HFF-Myc (cell line): Measurements from ENCODE around the gene ABHD14A.

Experiments used
- DNase-seq: peaks from one replicate; pipeline ENCODE4 v3.0.0-alpha.2; 2011; ENCODE audit warnings: low read depth; ENCODE audit errors: extremely low read depth
- H3K4me3 ChIP-seq: replicated peaks from 2 replicates; pipeline ENCODE4 v1.5.1; 2011; ENCODE audit warnings: low read depth, mild to moderate bottlenecking, control low read depth, low read length
- TF ChIP-seq, protein P1 (sequence below): IDR thresholded peaks from 2 replicates; pipeline ENCODE4 v1.5.1; 2012; ENCODE audit warnings: mild to moderate bottlenecking, low read depth, low read length, control low read depth; ENCODE audit errors: missing control alignments

ABHD14A gene

DNA sequence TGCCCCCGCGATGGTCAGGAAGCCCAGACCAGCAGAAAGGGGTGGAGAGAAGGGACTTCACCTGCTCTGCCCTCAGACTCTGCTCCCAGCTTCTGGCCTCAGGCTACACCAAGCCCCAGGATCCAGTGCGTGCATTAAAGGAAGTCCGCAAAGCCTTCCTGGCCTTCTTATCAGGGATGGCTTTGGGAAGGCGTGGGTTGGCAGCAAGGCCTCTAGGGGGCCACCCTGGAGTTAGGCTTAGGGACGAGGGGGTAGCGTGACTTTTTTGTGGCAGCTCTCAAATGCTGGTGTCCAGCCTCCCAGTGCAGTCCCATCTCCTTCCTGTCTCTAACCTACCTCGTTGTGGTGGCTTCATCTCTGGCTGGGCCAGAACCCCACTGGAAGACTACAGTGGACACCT is 39.7 kb downstream of the ABHD14A start:
- no peak for DNase-seq
- TF ChIP-seq, protein P1, sequence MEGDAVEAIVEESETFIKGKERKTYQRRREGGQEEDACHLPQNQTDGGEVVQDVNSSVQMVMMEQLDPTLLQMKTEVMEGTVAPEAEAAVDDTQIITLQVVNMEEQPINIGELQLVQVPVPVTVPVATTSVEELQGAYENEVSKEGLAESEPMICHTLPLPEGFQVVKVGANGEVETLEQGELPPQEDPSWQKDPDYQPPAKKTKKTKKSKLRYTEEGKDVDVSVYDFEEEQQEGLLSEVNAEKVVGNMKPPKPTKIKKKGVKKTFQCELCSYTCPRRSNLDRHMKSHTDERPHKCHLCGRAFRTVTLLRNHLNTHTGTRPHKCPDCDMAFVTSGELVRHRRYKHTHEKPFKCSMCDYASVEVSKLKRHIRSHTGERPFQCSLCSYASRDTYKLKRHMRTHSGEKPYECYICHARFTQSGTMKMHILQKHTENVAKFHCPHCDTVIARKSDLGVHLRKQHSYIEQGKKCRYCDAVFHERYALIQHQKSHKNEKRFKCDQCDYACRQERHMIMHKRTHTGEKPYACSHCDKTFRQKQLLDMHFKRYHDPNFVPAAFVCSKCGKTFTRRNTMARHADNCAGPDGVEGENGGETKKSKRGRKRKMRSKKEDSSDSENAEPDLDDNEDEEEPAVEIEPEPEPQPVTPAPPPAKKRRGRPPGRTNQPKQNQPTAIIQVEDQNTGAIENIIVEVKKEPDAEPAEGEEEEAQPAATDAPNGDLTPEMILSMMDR, result peak; percentile 56
- H3K4me3 ChIP-seq, result no peak overlapping the region

DNA sequence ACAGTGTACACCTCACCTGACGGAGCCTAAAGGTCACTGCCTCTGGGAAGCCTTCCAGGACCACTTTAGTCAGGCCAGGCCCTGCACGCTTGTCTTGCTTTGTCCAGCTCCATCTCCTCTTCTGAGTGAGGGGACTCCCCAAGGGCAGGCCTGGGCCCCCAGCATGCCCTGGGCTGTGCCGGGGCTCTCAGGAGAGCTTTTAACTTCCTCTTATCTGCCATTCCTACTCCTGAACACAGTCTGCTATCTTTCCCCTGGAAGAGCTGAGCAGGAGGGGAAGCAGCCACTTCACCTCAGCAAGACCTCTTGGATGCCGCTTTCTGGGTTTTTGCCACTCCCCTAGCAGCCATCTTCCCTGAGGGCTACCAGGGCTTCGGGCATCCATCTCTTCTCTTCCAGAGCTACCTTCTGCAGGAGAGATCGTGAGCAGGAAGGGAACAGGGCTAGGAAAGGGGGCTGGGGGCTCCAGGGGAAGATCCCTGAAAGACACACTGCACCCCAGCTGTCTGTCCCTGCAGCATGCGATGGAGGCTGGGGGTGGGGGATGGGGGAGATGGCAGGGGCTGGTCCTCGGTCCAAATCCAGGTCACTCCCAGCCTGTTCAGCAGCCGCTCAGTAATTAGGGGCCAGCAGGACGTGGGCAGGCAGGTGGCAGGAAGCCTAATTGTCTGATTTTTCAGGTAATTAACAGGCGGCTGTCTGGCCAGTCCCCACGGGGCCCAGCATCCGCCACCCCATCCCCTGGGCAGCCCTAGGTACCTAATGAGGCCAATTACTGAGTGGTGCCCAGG is 40.8 kb downstream of the ABHD14A start:
- TF ChIP-seq, protein P1, result no peak
- DNase-seq, result no peak

DNA sequence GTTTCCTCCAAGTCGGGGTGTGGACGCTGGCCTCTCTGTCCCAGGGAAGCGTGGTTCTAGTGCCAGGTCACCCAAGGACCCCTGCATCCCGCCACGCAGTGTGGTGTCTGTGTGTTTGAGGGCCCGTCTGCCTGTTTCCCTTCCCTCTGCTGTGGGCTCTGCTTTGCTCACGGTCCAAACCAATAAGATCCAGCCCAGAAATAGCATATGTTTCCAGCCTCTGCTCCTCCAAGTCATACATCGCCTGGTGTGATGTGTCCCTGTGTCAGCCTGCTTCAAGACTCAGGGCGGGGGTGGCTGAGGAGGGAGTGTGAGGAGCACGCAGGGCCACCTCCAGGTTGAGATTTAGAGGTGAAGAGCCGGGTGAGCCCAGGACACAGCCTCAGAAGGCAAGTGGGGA is 42.7 kb downstream of the ABHD14A start:
- TF ChIP-seq, protein P1, result no peak
- H3K4me3 ChIP-seq, result no peak overlapping the region

More for the DNA sequence above, 40.8 kb downstream of the ABHD14A start:
- no peak overlapping the region for H3K4me3 ChIP-seq

DNA sequence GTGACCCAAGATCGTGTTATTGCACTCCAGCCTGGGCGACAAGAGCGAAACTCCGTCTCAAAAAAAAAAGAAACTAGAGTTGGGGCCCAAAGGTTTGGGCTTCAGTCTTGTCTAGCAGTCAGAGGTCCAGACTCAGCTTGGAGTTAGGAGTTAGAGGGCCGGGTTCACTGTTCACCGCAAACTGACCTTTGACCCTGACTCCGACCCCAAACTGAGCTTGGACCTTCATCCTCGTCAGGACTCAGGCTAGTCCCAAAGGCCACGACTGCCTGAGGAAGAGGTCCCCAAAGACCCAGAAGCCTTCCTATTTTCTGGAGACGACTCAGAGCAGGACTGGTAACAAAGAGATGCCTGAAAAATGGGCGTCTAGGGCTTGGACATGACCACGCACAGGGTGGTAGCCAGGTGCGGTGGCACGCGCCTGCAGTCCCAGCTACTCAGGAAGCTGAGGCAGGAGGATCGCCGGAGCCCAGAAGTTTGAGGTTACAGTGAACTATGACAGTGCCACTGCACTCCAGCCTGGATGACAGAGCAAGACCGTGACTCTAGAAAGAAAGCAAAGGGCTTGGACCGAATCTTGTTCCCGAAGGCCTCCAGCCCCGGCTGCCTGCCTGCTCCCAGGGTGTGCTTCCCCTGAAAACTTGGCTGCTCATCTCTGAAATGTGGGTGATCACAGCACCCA is 43.6 kb downstream of the ABHD14A start:
- DNase-seq, result no peak
- no peak overlapping the region for H3K4me3 ChIP-seq
- TF ChIP-seq, protein P1, result no peak

More for the DNA sequence above, 42.7 kb downstream of the ABHD14A start:
- DNase-seq, result no peak

DNA sequence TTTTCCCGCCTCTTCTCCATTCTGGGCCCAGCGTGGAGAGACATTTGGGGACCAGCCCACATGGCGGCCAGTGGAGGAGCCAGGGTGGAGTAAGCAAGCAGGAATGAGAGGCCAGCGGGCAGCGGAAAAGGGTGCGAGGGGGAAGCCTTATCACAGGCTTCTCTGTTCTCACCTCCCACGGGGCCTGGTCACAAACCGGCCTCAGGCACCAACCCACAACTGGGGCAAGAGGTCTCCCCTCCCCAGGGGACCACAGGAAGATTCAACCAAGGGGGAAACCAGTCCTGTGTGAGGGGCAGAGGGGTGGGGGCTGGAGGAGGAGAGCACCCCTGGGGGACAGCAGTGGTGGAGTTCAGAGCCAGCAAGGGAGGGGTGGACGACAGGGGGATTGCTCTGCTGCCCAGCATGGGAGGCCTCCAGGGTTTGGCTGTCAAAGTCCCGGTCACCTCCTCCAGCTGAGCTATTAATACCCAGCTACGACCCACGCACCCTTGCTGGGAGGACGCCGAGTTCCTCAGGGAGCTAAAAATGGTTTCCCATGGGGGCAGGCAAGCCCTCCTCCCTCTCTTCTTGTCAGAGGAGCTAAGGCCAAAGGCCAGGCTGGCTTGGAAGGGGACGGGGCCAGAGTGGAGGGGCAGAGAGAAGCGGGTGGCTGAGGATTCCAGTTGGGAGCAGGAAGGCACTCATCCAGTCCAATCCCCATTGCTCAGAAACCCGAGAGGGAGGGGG is 44.7 kb downstream of the ABHD14A start:
- no peak for DNase-seq
- H3K4me3 ChIP-seq, result no peak overlapping the region
- TF ChIP-seq, protein P1, result no peak

DNA sequence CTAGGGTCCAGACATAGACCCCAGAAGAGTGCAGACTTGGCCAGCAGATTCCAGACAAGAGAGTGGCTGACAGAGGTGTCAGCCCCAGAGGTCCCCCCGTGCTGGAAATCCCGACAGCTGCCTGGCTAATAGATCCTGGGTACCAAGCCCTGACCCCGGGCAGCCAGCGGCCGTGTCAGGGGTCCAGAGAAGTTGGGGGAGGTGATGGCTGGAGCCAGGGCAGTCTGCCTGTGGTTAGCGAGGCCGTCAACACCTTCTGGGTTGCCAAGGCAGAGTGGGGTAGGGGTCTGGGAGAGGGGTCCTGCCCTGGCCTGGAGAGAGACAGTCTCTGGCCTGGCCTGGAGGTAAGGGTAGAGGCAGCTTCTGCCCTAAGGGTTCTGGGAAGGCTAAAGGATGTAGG is 45.9 kb downstream of the ABHD14A start:
- TF ChIP-seq, protein P1, result no peak
- H3K4me3 ChIP-seq, result no peak overlapping the region
- no peak for DNase-seq
